Forelimb muscle (tissue), 1 donor: ENCODE data around the gene ARF1. TPM values are rescaled to one million over a fixed set of nuclear protein-coding genes. Genes with fewer than 3 reads are reported as not detected.

Source experiments
- DNase-seq: peaks from one replicate; pipeline ENCODE4 v3.0.0-alpha.2; 2013; ENCODE audit warnings: low read depth
- polyA plus RNA-seq: library from polyadenylated mRNA; unstranded; fragments of 120-200 nt; gene quantifications from one replicate; pipeline ENCODE4 v1.2.1, GENCODE V29; 2013; ENCODE audit not compliant: insufficient read length

ARF1 gene
- polyA plus RNA-seq = 240 TPM

DNA sequence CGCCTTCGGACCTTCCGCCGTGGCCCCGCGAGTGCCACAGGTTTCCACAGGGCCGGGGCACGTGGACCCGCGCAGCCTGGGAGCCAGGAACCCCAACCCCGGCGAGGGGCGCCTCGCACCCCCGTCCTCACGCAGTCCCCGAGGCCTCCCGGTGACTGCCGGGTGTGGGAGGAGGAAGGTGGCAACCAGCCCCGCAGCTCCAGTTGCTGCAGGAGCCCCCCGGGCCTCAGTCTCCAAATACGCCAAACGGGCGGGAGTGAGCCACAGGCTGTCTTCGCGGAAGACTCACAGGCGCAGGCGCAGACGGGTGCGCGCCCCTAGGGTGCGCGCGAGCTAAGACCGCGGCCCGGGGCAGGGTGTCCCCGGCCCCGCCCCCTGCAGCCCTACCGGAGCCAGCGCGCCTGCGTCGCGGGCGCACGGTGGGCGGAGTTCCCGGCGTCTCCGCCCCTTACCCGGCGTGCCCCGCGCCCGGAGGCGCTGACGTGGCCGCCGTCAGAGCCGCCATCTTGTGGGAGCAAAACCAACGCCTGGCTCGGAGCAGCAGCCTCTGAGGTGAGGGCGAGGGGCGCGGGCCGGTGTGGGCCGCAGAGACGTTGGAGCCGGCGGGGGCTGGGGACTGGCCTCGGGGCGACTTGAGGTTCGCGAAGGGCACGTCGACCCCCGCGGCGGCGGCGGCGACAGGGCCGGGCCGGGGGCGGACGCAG, at the start of gene ARF1:
ARF1 (plus strand) TSS at position 495 of the 704 bp plus-strand sequence. CDS start 14,407 bp downstream, outside the sequence.
- DNase-seq = peak; percentile 90

DNA sequence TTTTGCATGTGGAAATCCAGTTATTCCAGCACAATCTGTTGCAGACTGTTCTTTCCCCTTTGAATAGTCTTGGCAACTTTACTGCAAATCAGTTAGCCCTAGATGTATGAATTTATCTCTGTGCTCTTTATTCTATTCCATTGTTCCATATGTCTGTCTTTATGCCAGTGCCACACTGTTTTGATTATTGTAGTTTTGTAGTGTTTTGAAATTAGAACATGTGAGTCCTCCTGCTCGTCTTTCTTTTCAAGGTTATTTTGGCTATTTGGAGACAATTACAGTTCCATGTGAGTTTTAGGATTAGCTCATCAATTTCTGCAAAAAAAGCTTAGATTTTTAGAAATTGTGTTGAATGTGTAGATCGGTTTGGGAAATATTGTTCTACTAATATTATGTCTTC, 49.1 kb upstream of the ARF1 start:
- no peak for DNase-seq

DNA sequence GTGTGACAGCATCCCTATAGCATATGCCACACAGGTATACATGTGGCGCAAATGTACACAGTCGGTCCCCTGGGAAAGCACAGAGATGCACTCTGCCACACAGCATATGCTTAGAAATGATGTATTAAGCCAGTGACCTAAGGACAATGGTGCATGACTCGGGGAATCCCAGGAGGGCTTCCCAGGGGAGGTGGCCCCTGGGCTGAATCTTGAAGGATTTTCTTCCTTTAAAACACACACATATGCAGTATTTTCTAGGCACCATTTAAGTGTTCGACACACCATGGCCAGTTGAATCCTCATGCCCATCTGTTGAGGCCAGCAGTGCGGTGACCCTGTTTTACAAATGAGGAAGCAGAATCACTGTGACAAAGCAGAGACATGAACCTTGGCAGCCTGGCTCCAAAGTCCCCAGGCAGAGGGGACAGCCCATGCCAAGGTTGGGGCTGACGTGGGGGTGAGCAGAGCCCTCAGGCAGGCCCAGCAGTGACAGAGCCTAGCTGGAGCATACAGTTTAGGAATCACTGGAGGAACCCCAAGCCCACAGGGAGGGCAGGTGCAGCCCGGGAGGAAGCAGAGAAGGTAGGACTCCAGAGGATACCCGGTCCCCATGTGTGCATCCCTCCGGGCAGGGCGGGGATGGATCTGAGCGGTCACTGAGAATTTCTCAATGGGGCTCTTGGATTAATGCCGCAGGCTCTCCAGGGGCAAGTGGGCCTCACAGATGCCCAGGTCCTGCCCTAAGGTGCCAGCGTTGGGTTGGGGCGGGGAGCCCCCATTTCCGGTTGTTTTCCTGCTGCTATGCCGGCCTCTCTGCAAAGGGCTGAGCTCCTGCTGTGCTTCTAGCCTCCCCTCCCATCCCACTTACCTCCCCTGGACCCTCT, 47.3 kb upstream of the ARF1 start:
- no peak for DNase-seq

DNA sequence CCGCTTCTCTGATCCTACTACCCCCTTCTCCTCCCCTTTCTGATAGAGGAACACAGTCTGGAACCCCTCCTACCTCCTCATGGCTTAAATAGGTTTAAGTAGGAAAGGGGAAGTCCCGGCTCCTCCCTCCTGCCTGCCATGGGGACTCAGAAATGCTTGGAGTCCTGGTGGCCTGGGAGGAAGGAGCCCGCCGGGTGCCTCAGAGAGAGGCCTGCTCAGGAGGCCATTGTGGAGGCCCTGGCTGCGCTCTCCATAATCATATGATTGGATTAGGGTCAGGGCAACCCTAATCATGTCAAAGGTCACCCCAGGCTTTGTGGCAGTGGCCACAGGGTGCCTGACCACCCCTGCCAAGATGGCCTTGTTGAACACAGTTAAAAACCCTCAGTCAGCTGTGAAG, 46.7 kb upstream of the ARF1 start:
- no peak for DNase-seq

DNA sequence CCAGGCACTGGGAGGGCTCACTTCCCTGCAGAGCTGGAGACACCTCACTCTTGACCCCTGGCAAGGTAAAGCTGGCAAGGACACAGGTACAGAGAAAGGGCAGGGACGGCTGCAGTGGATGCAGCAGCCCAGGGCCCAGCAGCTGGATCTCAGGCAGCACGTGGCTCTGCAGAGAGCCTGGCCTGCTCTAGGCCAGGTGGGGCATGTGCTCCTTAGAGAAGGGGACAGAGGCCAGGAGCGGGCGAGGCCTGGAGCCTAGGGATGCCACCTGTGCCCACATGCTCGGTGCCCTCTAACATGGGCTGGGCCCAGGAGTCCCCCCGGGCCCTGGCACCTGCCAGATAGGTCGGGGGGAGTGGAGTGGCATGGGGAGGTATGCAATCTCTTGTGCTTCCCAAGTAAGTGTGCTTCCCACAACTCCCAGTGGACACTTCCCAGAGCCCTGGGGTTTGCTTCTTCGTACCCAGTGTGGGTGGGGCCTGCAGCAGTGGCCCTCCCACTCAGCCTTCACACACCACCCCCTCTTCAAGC, 45.7 kb upstream of the ARF1 start:
- DNase-seq = no peak

DNA sequence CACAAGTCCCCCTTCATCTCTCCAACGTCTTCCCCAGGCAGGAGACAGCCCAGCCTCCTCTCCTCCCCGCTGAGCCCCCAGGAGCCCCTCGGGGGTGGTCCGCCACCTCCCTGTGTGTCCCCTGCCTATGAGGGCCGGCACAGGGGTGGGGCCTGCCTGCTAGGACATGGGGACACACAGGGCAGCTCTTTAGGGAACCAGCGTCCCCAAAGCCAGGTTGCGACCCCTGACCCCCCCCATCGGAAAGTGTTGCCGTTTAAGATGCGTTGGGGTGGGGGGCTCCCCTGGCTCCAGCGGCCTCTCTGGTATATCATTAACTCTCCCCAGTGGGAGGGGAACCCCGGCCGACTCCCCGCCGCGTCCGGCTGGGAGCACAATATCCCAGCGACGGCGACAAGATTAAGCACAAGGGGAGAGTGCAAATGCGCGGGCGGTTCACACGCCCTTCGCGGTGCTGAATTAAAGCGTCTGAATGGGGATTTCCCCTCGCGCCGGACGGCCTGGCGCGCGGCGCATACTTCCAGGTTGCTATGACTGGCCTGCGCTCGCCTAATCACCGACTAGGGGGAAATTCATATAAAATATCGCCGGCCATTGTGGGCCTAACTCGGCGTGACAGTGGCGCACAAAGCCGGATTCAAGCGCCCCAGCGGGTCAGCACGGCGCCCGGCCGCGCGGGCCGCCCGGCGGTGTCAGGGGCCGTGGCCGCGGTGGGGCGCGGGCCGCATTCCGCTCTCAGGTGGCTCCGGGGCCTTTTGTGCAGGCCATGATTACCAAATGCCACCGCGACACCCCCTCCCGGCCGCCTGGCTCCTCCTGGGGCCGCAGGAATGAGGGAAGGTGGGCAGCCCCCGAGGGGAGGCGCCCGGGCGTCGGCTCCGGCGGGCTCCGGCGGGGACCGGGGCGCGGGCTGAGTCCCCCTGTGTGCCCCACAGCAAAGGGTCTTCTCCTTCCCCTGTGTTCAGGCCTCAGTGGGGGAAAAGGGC, 44.8 kb upstream of the ARF1 start:
- peak; percentile 5 for DNase-seq

DNA sequence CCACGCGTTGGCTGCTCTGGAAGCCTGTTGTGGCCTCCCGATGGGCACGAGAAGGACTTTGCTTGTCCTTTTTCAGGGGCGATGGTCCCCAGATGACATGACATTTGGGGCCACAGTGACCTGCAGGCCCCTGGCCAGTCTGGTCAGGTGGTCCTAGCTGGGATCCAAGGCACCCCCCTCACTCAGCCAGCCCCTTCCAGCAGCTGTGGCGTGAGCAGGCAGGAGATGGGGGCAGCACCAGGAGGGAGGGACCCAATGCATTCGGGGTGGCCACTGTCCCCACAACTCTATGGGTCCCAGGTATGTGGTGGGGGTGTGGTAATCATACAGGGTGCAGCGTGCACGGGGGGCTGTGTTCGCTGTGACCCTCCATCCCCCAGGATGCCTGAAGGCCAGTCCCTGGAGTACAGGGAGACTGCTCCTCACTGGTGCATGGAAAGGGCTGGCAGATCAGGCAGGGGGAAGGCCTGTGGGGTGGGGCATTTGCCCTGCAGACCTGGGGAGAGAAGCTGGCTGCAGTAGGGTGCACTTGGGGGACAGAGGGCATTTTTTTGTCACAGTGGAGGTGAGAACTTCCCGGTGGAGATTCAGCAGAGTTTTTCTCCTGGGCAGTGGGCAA, 44.0 kb upstream of the ARF1 start:
- no peak for DNase-seq

DNA sequence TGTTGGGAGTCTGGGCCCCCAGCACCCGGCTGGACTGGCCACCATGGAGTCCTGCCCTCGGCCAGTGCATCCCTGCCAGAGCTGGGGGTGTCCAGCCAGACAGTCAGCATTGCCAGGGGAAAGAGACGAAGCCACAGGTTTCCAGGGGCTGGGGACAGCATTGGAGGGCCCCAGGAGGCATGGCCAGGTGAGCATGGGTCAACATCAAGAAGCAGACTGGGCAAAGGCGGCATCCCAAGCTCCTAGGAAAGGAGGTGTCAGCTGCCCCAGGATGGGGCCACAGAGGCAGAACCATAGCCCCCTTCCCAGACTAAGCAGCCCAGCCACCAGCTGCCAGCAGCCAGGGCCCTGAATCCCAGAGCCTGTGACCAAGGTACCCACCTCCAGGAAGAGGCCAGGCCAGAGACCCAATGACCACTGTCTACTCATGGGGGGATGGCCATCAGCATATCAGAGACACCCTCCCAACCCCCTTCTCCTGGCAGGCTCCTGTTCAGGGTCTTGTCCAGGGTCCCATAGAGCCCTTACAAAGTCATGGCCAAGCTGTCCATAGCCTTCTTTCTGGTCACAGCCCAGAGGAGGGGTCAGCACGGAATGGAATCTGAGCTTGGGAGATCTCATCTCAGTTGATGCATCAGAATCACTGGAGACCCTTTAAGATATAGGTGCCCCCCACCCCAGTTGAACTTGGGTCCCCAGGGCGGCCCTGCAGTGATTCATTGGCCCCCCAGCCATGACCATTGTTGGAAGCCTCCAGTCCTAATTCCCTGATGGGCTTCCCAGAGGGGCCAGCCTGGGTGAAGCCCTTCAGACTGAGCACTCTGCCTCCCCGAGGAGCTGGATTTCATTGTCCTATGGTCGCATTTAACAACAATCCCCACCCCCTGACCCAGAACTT, 43.3 kb upstream of the ARF1 start:
- DNase-seq = no peak

DNA sequence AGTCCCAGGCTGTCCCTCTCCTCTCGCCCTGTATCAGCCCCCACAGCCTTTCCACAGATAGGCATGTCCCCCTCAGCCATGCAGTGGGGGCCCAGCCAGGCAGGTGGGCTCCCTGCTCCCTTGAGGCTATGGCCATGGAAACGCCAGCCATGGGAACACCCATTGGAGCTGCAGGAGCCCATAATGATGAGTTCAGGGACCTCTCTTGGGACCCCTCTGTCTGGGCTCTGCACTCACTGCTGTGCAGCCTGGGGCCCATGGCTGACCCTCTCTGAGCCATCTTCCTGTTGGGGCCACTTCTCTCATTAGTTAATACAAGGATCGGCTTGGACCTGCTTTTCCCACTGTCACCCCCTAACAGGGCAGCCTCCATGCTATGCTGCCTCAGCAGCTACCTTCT, 42.5 kb upstream of the ARF1 start:
- DNase-seq = no peak

DNA sequence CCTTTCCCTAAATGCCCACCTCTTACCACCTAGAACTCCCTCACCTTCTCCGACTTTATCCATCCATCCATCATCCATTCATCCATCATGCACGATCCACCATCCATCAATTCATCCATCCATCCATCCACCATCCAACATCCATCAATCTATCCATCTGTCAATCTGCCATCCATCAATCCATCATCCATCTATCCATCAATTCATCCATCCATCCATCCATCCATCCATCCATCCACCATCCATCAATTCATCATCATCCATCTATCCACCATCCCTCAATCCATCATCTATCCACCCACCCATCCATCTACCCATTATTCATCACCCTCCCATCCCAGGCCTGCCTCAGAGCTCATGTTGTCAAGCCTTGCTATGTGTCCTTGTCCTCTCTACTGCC, 41.2 kb upstream of the ARF1 start:
- DNase-seq = no peak

DNA sequence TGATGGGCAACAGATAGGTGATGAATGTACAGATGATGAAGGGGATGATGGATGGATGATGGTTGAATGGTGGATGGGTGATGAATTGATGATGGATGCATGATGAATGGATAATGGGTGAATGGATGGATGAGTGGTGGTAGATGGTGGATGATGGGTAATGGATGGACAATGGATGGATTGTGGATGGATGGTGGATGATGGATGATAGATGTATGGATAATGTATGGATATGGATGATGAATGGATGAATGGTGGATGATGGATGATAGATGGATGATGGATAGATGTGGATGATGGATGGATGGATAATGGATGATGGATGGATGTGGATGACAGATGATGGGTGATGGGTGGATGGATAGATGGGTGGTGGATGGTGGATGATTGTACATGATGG, 40.0 kb upstream of the ARF1 start:
- no peak for DNase-seq

DNA sequence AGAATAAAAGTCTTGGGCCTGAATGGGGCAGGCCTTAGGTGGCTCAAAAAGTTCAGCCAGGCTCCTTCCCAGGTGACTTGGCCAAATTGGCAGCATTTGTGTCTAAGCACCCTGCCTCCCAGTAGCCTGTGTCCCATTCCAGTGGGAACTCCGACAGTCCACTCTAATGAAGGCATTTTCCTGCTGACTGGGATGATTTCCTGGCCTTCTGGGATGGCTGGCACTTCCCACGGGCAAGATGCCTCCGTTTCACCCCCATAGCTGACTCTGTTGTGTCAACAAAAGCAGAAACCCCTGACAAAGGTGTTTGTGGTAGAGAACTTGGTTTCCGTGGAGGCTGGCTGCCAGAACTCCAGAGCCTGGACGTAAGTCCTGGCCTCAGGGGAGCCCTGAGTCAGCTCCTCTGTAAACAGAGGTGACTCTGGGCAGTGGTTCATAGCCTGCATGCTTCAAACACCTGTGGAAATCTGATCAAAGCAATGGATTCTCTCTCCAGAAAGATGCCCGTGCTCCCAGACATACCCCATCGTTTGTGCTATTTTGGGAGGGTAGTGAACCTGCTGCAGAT, 39.1 kb upstream of the ARF1 start:
- DNase-seq = no peak

DNA sequence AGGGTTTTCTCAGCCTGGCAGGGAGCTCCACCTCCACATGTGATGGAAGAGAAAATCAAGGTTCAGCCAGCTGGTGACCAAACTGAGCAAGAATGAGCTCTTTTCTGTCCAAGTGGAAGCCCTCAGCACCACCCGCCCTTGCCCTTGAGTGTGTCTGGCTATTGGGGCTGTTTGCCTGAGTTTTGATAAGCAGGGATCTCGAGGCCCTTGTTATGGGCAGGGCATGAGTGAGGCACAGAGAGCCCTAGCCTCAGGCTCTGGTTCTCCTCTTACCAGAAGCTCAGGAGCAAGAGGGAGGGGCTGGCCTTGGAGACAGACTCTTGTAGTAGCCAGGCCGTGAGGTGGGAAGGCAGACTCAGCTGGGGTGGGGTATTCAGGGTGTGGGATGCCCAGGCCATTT, 37.5 kb upstream of the ARF1 start:
- DNase-seq = no peak

DNA sequence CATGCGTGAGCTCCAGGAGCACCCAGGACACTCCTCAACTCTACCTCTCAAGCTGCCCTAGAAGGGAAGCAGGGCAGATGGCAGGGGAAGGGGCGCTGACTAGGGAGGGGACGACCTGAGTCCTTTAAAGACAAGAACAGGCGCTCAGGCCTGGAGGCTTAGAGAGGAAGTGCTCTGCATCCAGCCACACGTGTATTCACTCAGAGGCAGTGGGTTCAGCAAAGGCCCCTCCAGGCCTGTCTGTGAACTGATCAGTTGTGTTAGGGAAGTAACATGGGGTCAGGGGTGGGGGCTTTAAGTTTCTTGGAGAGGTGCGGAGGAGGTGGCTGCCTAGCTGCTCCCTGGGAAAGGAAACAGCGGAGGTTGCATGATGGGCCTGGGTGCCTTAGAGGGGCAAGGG, 37.1 kb upstream of the ARF1 start:
- DNase-seq = no peak

DNA sequence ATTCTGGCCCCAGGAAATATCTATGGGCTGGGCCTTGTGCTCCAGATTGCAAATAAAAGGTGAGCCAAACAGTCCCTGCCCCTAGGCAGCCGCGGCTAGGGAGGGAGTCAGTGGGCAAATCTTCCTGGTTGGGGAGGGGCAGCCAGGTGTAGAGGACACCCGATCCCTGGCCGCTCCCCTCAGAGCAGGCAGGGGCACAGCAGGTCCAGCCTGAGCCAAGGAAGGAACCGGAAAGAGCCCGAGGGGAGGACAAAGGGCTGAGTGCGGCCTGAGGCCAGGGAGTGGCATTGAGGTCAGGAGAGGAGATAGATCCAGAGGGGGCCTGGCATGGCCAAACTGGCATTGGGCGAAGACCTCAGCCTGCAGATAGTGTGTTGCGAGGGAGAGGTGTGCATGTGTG, 36.6 kb upstream of the ARF1 start:
- no peak for DNase-seq

DNA sequence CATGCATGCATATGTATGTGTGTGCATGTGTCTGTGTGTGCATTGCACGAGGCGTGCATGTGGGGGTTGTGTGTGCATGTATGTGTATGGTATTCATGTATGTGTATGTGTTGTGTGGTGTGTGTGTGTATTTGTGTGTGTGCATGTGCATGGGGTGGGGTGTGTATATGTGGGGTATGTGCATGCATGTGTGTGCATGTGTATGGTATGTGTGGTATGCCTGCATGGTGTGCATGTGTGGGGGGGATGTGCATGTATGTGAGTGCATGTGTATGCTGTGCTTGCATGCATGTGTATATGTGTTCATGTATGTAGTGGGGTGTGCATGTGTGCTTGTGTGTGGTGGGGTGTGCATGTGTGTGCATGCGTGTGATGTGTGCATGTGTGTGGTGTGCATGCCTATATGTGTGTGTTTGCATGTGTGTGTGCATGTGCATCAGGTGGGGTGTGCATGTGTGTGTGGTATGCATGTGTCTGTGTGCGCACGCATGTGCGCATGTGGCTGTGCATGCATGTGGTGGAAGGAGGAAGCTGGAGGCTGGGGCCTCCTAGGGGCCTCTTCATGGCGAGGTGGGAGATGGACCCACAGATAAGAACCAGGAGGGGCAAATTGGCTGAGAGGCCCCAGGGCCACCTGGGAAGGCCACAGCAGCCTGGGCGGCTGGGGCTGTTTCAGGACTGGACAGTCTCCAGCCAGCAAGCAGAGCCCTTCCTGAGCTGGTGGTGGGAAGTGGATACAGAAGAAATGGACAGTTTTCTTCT, 35.9 kb upstream of the ARF1 start:
- no peak for DNase-seq

DNA sequence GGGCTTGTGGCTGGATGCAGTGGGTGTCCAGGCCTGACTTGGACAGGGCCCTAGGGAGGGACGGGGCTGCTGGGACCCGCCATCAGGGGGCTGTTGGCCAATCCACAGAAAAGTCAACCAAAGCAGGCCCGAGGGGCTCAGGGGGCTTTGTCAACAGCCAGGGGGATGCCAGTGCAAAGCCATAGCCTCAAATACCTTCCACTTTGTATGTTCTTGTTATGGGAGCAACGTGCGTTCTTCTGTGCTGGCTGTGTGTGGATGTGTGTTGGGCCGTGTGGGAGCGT, 35.4 kb upstream of the ARF1 start:
- no peak for DNase-seq

DNA sequence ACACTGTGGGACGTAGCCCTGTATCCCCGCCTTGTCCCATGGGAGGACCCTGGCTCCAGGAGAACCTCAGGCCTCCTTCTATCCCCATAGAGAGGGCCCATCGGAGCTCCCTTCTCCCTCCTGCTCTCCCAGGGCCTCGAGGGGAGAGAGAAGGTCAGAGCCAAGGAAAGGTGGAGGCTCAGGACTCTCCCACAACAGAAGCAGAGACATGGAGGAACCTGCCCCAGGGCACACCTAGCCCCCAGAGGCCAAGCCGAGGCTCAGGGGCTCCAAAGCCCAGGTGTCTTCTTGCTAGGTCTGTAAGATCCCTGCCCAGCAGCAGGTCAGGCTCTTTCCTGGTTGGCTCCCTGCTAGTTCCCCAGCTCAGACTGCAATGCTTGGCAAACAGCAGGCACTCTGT, 34.4 kb upstream of the ARF1 start:
- no peak for DNase-seq

DNA sequence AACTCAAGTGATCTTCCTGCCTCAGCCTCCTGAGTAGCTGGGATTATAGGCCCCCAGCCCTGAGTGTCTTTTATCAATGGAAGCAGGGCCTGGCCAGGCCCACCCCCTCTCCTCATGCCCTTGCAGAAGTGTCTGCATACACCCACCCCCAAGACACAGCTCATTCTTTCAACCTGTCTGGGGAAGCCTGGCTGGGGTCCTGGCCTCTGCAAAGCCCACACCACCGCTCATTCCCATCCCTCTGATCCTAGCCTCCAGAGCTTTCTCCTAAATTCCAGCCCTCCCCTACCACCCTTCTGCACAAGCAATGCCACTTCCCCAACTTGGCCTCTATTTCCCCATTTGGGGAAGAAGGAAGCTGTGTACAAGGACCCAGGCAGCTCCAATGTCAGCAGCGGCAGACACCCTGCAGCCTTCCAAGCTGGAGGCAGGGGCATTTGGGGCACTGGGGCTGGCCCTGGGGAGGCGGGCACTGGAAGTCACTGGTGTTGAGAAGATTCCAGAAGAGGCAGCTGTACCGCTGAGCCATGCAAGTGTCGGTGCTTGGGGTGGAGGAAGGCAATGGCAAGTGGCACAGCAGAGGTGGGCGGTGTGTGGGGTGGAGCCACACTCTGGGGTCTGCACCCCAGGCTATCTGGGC, 33.7 kb upstream of the ARF1 start:
- no peak for DNase-seq
